HG03432 (cell line): ENCODE results near the gene IFIH1.

ENCODE experiments used
- ATAC-seq: cut with Tn5 transposase; IDR thresholded peaks from one replicate; pipeline ENCODE4 v1.9.1; 2021; ENCODE audit warnings: mild to moderate bottlenecking, moderate library complexity; ENCODE audit not compliant: unreplicated experiment

Gene IFIH1

GRCh38 chr2:162219426-162219825 is 99.1 kb downstream of the IFIH1 start:
- ATAC-seq, result no peak

- ATAC-seq, result no peak
Measured at GRCh38 chr2:162217598-162217997, 100.9 kb downstream of the IFIH1 start.
